K562 (cell line): ENCODE results near the gene SIGLEC5.

Source experiments
- CTCF ChIP-seq, 3 experiments: IDR thresholded peaks in 2 of 3; conservative IDR thresholded peaks in 1 of 3; 2 replicates each; pipeline ENCODE4 v1.5.1; 2011 to 2012; ENCODE audit warnings: low read length in 3 of 3, mild to moderate bottlenecking in 3 of 3, control low read depth in 2 of 3, improper control_type of control experiment in 1 of 3, inconsistent platforms in 1 of 3, low read depth in 1 of 3, mixed read lengths in 1 of 3, moderate library complexity in 1 of 3; ENCODE audit not compliant: insufficient read depth in 2 of 3
- SRSF1 ChIP-seq: fragments of 200-400 bp; formaldehyde crosslinking; IDR thresholded peaks from 2 replicates; pipeline ENCODE4 v1.6.1; 2017; ENCODE audit warnings: mild to moderate bottlenecking, low read depth, low read length, moderate library complexity
- SRSF7 ChIP-seq: fragments of 200-400 bp; formaldehyde crosslinking; optimal IDR thresholded peaks from 2 replicates; pipeline ENCODE3; 2017; ENCODE audit warnings: mild to moderate bottlenecking, low read depth, low read length
- ZNF253 ChIP-seq: fragments of 250-450 bp; sonication (Bioruptor Pico); conservative IDR thresholded peaks from 2 replicates; pipeline ENCODE4 v1.6.1; 2021; ENCODE audit warnings: mild to moderate bottlenecking
- TF ChIP-seq, protein P1 (sequence below): fragments of 450-650 bp; conservative IDR thresholded peaks from 2 replicates; pipeline ENCODE4 v1.6.1; 2016; ENCODE audit warnings: missing genetic modification characterization, low read depth, mild to moderate bottlenecking, control low read depth, missing compliant biosample characterization
- TF ChIP-seq, protein P2 (sequence below): fragments of 250-450 bp; sonication (Bioruptor Pico); IDR thresholded peaks from 2 replicates; pipeline ENCODE4 v1.5.0; 2021

- no peak for TF ChIP-seq SRSF7
- TF ChIP-seq CTCF (IDR thresholded peaks at IDR 0.05 in 2 of 3, conservative IDR thresholded peaks at IDR 0.05 in 1 of 3; ENCODE audit: insufficient read depth in 2 of 3, low read depth in 1 of 3, low read length in 3 of 3): no peak
- TF ChIP-seq ZNF253 (CRISPR knock-in tag): no peak
- no peak for TF ChIP-seq SRSF1
- TF ChIP-seq, protein P1, sequence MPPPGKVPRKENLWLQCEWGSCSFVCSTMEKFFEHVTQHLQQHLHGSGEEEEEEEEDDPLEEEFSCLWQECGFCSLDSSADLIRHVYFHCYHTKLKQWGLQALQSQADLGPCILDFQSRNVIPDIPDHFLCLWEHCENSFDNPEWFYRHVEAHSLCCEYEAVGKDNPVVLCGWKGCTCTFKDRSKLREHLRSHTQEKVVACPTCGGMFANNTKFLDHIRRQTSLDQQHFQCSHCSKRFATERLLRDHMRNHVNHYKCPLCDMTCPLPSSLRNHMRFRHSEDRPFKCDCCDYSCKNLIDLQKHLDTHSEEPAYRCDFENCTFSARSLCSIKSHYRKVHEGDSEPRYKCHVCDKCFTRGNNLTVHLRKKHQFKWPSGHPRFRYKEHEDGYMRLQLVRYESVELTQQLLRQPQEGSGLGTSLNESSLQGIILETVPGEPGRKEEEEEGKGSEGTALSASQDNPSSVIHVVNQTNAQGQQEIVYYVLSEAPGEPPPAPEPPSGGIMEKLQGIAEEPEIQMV (tag): no peak
- TF ChIP-seq, protein P2, sequence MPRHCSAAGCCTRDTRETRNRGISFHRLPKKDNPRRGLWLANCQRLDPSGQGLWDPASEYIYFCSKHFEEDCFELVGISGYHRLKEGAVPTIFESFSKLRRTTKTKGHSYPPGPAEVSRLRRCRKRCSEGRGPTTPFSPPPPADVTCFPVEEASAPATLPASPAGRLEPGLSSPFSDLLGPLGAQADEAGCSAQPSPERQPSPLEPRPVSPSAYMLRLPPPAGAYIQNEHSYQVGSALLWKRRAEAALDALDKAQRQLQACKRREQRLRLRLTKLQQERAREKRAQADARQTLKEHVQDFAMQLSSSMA: no peak
Measured at GRCh38 chr19:51592521-51592920, 37.7 kb downstream of the SIGLEC5 start.
